Liver (tissue), 9 donors: Measurements from ENCODE around the gene LAMB4. TPM values are rescaled to one million over a fixed set of nuclear protein-coding genes. Genes with fewer than 3 reads are reported as not detected.
A peak's percentile ranks its signal among the peaks of the same experiment; 100 is the strongest.

Source experiments
- DNase-seq: peaks from one replicate; pipeline ENCODE4 v3.0.0-alpha.2; 2017; ENCODE audit warnings: low spot score
- H3K27ac ChIP-seq, 2 donors: one replicate each; pipeline ENCODE4 v1.7.0; 2013; ENCODE audit warnings: inconsistent platforms in 2 of 2, low read length in 2 of 2, control low read depth in 1 of 2, low read depth in 1 of 2, mild to moderate bottlenecking in 1 of 2
- H3K27me3 ChIP-seq, 4 donors: one replicate each; pipeline versions ENCODE4 v1.6.1 to v1.7.0; 2013; ENCODE audit warnings: low read length in 3 of 4, inconsistent platforms in 1 of 4, mild to moderate bottlenecking in 1 of 4, moderate library complexity in 1 of 4; ENCODE audit not compliant: control insufficient read depth in 4 of 4, insufficient read depth in 4 of 4
- H3K36me3 ChIP-seq, 4 donors: one replicate each; pipeline versions ENCODE4 v1.6.1 to v1.7.0; 2013; ENCODE audit warnings: low read length in 3 of 4, mild to moderate bottlenecking in 3 of 4, low read depth in 1 of 4, moderate library complexity in 1 of 4; ENCODE audit not compliant: control insufficient read depth in 4 of 4, insufficient read depth in 3 of 4
- H3K4me1 ChIP-seq, 4 donors: one replicate each; pipeline versions ENCODE4 v1.6.1 to v1.7.0; 2013; ENCODE audit warnings: low read length in 3 of 4, mild to moderate bottlenecking in 3 of 4, moderate library complexity in 1 of 4; ENCODE audit not compliant: control insufficient read depth in 4 of 4, insufficient read depth in 4 of 4
- H3K4me3 ChIP-seq, 3 donors: one replicate each; pipeline versions ENCODE4 v1.6.1 to v1.7.0; 2013; ENCODE audit warnings: low read length in 3 of 3, control low read depth in 1 of 3, low read depth in 1 of 3, mild to moderate bottlenecking in 1 of 3
- H3K9ac ChIP-seq, 2 donors: one replicate each; pipeline ENCODE4 v1.7.0; 2013; ENCODE audit warnings: low read length in 2 of 2, mild to moderate bottlenecking in 2 of 2, moderate library complexity in 2 of 2, control low read depth in 1 of 2, low read depth in 1 of 2
- H3K9me3 ChIP-seq, 4 donors: one replicate each; pipeline versions ENCODE4 v1.6.1 to v1.7.0; 2013; ENCODE audit warnings: low read length in 3 of 4; ENCODE audit not compliant: control insufficient read depth in 4 of 4
- ATF3 ChIP-seq: IDR thresholded peaks from 2 replicates; pipeline ENCODE4 v1.6.1; 2016; ENCODE audit warnings: antibody characterized with exemption
- EGR1 ChIP-seq, 2 donors: IDR thresholded peaks; 2 replicates each; pipeline ENCODE4 v1.6.1; 2016 to 2018; ENCODE audit warnings: antibody characterized with exemption in 2 of 2, low read depth in 2 of 2
- FOXA1 ChIP-seq: IDR thresholded peaks from 2 replicates; pipeline ENCODE4 v1.6.1; 2016; ENCODE audit warnings: antibody characterized with exemption
- FOXA2 ChIP-seq: IDR thresholded peaks from 2 replicates; pipeline ENCODE4 v1.6.1; 2016; ENCODE audit warnings: antibody characterized with exemption
- GABPA ChIP-seq, 2 donors: IDR thresholded peaks in 1 of 2; conservative IDR thresholded peaks in 1 of 2; 2 replicates each; pipeline ENCODE4 v1.6.1; 2016; ENCODE audit warnings: antibody characterized with exemption in 2 of 2, mild to moderate bottlenecking in 1 of 2, moderate library complexity in 1 of 2
- HNF4A ChIP-seq, 2 donors: conservative IDR thresholded peaks; 2 replicates each; pipeline ENCODE4 v1.6.1; 2016; ENCODE audit warnings: antibody characterized with exemption in 2 of 2, mild to moderate bottlenecking in 2 of 2
- HNF4G ChIP-seq: IDR thresholded peaks from 2 replicates; pipeline ENCODE4 v1.6.1; 2016; ENCODE audit warnings: antibody characterized with exemption
- JUND ChIP-seq, 2 donors: IDR thresholded peaks; 2 replicates each; pipeline ENCODE4 v1.6.1; 2016; ENCODE audit warnings: antibody characterized with exemption in 2 of 2
- MAX ChIP-seq: IDR thresholded peaks from 2 replicates; pipeline ENCODE4 v1.6.1; 2016; ENCODE audit warnings: antibody characterized with exemption
- NR2F2 ChIP-seq: IDR thresholded peaks from 2 replicates; pipeline ENCODE4 v1.6.1; 2016; ENCODE audit warnings: antibody characterized with exemption
- RAD21 ChIP-seq, 2 donors: IDR thresholded peaks; 2 replicates each; pipeline ENCODE4 v1.6.1; 2016; ENCODE audit warnings: antibody characterized with exemption in 2 of 2, mild to moderate bottlenecking in 2 of 2
- REST ChIP-seq: IDR thresholded peaks from 2 replicates; pipeline ENCODE4 v1.6.1; 2016; ENCODE audit warnings: antibody characterized with exemption, mild to moderate bottlenecking
- RXRA ChIP-seq, 2 donors: IDR thresholded peaks; 2 replicates each; pipeline ENCODE4 v1.6.1; 2017 to 2018; ENCODE audit warnings: antibody characterized with exemption in 2 of 2, mild to moderate bottlenecking in 1 of 2
- SP1 ChIP-seq: IDR thresholded peaks from 2 replicates; pipeline ENCODE4 v1.6.1; 2018; ENCODE audit warnings: antibody characterized with exemption, mild to moderate bottlenecking
- TAF1 ChIP-seq: conservative IDR thresholded peaks from 2 replicates; pipeline ENCODE4 v1.6.1; 2016; ENCODE audit warnings: antibody characterized with exemption, mild to moderate bottlenecking
- YY1 ChIP-seq: IDR thresholded peaks from 2 replicates; pipeline ENCODE4 v1.6.1; 2016; ENCODE audit warnings: antibody characterized with exemption, mild to moderate bottlenecking
- ZBTB33 ChIP-seq: IDR thresholded peaks from 2 replicates; pipeline ENCODE4 v1.6.1; 2016; ENCODE audit warnings: antibody characterized with exemption
- WGBS: extraction: QIAGEN DNeasy Blood & Tissue Kit; methylation state at CpG from one replicate; pipeline ENCODE4 v1.1.7; 2013; 5-methylcytosine and 5-hydroxymethylcytosine counted together
- polyA plus RNA-seq, 2 donors: library from polyadenylated mRNA; stranded (reverse) in 1 of 2; unstranded in 1 of 2; fragments of 200-250 nt in 1 of 2; fragments of >200 nt in 1 of 2; fragmentation: Nextera tagmentation in 1 of 2; extraction: Ambion mirVana in 1 of 2; gene quantifications; one replicate each; pipeline versions ENCODE4 v1.2.1 to v1.2.3, GENCODE V29; 2013 to 2015
- total RNA-seq, 2 donors: library from RNA; depleted of rRNA; stranded (reverse); fragments of >200 nt; gene quantifications; one replicate each; pipeline ENCODE4 v1.2.3, GENCODE V29; 2014
- donor health status: healthy.
- donor health status: healthy.
- donor health status: healthy.
- donor health status: healthy.
- donor health status: healthy.

The LAMB4 gene
- total and polyA plus RNA-seq, 4 donors: under 0.01 to 0.03 TPM; not detected in 2

GRCh38 chr7:108000875-108001763 is 129.0 kb downstream of the LAMB4 start:
- H3K4me1 ChIP-seq: peaks cover 3 to 36% (median 33%) of the 10 kb centered on the region in 4 donors

GRCh38 chr7:107999779-108000560 is 130.2 kb downstream of the LAMB4 start:
- Histone ChIP-seq H3K27ac (no peak overlapping the region), H3K9me3 (no peaks in the 10 kb centered on the region), H3K36me3 (no peaks in the 10 kb centered on the region), H3K9ac (no peak overlapping the region), H3K4me1 (peaks cover 3 to 36% (median 33%) of the 10 kb centered on the region in 4 donors), H3K27me3 (peaks cover 0 to 2% (median 0%) of the 10 kb centered on the region in 4 donors), H3K4me3 (no peak overlapping the region)
- DNase-seq: no peak
- 73% methylated on average over 4 of the region's 4 CpGs for WGBS
- no peak for TF ChIP-seq YY1
- TF ChIP-seq RXRA (IDR thresholded peaks at IDR 0.05): no peak
- TF ChIP-seq HNF4G: no peak
- no peak for TF ChIP-seq GABPA (IDR thresholded peaks at IDR 0.05 in 1 of 2, conservative IDR thresholded peaks at IDR 0.05 in 1 of 2)
- no peak for TF ChIP-seq REST
- TF ChIP-seq ZBTB33: no peak
- TF ChIP-seq HNF4A (conservative IDR thresholded peaks at IDR 0.05): no peak
- no peak for TF ChIP-seq FOXA2
- no peak for TF ChIP-seq TAF1
- TF ChIP-seq FOXA1: no peak
- no peak for TF ChIP-seq RAD21 (IDR thresholded peaks at IDR 0.05)
- TF ChIP-seq SP1: no peak
- TF ChIP-seq NR2F2: no peak
- no peak for TF ChIP-seq EGR1 (IDR thresholded peaks at IDR 0.05; ENCODE audit: low read depth in 2 of 2)
- TF ChIP-seq JUND (IDR thresholded peaks at IDR 0.05): no peak
- TF ChIP-seq ATF3: no peak
- TF ChIP-seq MAX: no peak

More at GRCh38 chr7:108000875-108001763, 129.0 kb downstream of the LAMB4 start:
- TF ChIP-seq RAD21 (IDR thresholded peaks at IDR 0.05) (peak in 1 of 2 donors; percentile 17), NR2F2 (peak; percentile 56), ZBTB33 (no peak)
- Histone ChIP-seq H3K27ac (no peak overlapping the region), H3K9me3 (no peaks in the 10 kb centered on the region), H3K4me3 (peak overlapping the region; percentile 20 to 72 (median 55)), H3K36me3 (no peaks in the 10 kb centered on the region), H3K27me3 (peaks cover 0 to 2% (median 0%) of the 10 kb centered on the region in 4 donors), H3K9ac (no peak overlapping the region)
- DNase-seq: no peak
- 21% methylated on average over 37 of the region's 37 CpGs for WGBS
